HG02759 (cell line): Measurements from ENCODE around the gene ACTG1.

Source experiments
- ATAC-seq: cut with Tn5 transposase; IDR thresholded peaks from one replicate; pipeline ENCODE4 v1.9.1; 2021; ENCODE audit warnings: mild to moderate bottlenecking, moderate library complexity; ENCODE audit not compliant: unreplicated experiment

Gene ACTG1

DNA sequence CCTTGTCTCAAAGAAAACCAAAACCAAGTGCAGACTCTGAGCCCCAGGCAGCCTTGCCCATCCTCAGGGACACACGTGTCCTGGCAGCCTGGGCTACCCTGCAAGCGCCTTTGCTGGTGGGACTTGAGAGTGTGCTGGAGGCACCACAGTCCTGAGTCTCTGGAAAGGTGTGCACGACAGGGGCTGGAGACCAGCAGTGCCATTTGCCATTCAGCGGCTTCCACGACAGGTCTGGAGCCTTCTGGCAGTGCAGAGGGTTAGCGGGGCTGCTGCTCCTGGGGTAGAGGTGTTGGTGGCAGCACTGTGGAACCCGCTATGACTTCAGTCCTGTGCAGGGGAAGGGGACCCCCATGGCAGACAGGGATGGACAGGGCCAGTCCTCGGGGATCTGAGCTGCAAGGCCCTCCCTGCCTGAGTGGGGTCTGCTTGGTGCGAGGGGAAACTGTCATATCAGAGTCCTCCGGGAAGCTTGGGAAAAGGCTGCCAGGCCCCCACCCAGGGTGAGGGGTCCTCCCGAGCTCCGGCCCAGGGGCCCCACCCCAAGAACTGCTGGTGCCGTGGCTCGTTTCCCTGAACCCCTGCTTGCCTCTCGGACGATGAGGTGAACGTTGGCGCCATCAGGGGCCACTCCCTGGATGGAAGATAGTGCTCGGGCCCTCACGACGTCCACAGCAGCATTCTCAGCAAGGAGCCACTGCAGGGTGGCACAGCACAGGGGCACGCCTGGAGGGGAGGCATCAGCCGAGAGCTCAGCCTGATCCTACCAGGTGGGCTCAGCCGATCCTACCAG, 32.8 kb upstream of the ACTG1 start:
- no peak for ATAC-seq

DNA sequence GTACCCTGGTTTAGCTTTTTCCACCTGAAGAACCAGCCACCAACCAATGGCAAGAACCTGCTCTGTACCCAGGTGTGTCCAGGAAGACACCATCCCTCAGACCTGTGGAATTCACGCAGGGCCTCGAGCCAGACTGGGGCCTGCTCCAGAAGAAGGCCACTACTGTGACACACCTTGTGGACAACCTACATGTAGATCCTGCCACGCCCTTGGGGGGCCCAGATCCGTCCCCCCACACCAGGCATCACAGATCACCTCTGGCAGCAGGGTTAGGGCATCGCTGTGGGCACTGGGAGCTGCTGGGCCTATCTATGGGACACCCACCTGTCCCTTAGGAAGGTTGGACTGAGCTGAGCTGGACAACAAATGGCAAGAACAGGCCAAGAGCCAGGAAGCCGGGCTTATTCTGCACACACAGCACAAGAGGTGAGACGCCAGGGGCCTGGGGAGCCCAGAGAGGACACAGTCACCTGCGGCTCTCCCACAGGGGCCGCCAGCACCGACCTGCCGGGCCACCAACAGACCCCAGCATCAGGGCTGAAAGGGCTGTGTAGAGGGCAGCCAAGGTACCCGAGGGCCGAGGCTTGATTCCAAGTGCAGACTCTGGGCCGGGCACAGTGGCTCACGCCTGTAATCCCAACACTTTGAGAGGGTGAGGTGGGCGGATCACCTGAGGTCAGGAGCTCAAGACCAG, 31.8 kb upstream of the ACTG1 start:
- ATAC-seq, result no peak

GRCh38 chr17:81543756-81544155, 31.2 kb upstream of the ACTG1 start:
- no peak for ATAC-seq

DNA sequence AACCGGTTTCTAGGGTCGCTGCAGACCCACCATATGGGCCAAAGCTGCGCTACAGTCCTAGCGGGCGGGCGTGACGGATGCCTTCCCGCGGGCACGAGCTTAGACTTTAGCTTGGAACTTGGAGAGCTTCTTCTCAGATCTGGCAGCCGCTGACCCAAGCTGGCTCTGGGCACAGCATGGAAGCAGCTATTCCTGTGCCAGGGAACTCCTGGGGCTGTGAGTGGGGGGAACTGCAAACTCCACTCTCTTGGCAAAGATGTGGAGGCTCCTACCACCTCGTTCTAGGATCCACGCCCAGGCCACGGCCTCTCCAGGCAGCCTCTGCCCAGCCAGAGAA, 30.7 kb upstream of the ACTG1 start:
- no peak for ATAC-seq

DNA sequence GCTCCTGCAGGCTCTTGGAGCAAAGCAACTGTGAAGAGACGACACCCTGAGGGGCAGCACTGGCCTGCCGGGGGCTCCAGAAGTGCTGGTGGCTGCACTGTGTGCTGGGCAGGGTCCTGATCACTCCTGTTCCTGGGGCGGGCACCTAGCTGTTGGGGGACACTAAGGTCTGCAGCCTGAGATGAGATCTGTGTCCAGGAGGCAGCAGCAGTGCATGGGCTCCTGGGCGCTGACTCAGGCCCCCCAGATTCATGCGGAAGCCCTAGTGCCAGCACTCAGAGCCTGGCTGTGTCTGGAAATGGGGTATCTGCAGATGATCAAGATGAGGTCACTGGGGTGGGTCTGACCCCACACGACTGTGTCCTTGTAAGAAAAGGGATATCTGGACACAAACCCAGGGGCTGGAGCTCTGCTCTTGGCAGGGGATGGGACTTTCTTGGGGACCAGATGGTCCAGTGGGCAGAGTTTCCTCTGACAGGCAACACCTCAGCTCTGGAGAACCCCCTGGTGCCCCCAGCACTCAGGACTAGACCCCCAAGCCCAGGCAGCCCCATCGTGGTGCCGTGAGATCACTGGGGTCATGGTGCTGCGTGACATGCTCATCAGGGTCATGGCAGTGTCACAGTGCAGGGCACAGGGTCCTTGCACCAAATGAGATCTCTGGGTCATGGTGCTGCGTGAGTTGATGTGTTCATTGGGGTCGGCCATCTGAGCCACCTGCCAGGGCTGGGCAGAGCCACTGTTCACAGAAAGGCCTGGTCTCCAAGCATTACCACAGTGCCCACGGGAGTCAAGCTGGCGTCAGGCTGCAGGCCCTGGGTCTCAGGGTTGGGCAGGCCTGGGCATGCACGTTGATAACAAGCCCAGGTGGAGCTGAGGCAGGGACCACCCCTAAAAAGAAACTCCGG, 30.1 kb upstream of the ACTG1 start:
- ATAC-seq, result no peak

- no peak for ATAC-seq
Measured at GRCh38 chr17:81541123-81541522, 28.5 kb upstream of the ACTG1 start.

- no peak for ATAC-seq
Measured at GRCh38 chr17:81540676-81541027, 28.1 kb upstream of the ACTG1 start.

- no peak for ATAC-seq
Measured at GRCh38 chr17:81539961-81540675, 27.5 kb upstream of the ACTG1 start.

- ATAC-seq, result no peak
Measured at GRCh38 chr17:81539571-81539900, 26.9 kb upstream of the ACTG1 start.

GRCh38 chr17:81538651-81539570, 26.3 kb upstream of the ACTG1 start:
- no peak for ATAC-seq

- no peak for ATAC-seq
Measured at GRCh38 chr17:81537856-81538555, 25.4 kb upstream of the ACTG1 start.

- no peak for ATAC-seq
Measured at GRCh38 chr17:81537343-81537855, 24.8 kb upstream of the ACTG1 start.

DNA sequence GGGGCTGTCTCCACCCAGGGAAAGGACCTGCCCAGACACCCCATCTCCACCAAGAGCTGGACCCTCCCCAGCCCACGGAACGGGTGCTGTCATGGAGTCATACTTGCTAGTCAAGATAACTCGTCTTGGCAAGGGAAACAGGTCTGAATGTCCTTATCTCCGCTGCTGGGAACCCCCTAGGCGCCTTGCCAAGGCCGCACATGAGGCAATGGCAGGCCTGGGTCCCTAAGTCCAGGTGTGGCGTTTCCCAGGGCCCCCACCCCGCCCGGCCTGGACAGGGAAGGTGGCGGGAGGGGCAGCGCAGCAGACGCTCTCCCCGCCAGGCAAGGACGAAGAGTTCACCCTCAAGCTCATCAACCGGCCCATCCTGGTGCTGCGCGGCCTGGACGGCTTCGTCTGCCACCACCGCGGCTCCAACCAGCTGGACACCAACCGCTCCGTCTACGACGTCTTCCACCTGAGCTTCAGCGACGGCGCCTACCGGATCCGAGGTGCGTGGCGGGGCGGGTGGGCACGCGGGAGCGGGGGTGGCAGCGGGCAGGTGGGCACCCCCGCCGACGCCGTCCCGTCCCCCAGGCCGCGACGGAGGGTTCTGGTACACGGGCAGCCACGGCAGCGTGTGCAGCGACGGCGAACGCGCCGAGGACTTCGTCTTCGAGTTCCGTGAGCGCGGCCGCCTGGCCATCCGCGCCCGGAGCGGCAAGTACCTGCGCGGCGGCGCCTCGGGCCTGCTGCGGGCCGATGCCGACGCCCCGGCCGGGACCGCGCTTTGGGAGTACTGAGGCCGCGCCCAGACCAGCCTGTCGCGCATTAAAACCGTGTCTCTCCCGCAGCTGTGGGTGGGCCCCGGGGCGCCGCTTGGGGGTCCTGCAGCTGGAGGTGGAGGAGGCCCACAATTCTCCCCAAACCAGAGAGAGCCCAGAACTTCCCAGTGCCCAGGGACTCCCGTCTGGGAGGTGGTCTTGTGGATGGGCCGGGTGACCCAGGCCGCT, 24.0 kb upstream of the ACTG1 start:
- no peak for ATAC-seq

DNA sequence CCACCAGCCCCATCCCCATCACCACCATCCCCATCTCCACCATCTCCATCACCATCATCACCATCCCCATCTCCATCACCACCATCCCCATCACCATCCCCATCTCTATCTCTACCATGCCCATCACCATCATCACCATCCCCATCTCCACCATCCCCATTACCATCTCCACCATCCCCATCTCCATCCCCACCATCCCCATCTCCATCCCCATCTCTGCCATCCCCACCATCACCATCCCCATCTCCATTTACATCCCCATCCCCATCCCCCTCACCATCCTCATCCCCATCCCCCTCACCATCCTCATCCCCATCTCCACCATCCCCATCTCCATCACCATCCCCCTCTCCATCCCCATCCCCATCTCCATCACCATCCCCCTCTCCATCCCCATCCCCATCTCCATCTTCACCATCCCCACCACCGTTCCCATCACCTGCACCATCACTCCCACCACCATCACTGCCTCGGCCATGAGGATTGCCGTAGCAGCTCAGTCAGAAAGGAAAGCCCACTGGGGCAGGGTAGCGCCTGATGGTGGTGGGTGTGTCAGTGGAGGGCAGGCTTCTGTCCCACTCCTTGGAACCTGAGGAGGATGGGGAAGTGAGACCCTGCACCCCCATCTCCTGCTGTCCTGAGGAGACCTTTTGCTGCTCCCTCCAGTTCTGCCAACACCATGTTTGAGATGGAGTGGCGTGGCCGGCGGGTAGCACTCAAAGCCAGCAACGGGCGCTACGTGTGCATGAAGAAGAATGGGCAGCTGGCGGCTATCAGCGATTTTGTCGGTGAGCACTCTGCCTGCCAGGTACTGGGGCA, 23.1 kb upstream of the ACTG1 start:
- ATAC-seq, result no peak

- no peak for ATAC-seq
Measured at GRCh38 chr17:81535007-81535328, 22.4 kb upstream of the ACTG1 start.

DNA sequence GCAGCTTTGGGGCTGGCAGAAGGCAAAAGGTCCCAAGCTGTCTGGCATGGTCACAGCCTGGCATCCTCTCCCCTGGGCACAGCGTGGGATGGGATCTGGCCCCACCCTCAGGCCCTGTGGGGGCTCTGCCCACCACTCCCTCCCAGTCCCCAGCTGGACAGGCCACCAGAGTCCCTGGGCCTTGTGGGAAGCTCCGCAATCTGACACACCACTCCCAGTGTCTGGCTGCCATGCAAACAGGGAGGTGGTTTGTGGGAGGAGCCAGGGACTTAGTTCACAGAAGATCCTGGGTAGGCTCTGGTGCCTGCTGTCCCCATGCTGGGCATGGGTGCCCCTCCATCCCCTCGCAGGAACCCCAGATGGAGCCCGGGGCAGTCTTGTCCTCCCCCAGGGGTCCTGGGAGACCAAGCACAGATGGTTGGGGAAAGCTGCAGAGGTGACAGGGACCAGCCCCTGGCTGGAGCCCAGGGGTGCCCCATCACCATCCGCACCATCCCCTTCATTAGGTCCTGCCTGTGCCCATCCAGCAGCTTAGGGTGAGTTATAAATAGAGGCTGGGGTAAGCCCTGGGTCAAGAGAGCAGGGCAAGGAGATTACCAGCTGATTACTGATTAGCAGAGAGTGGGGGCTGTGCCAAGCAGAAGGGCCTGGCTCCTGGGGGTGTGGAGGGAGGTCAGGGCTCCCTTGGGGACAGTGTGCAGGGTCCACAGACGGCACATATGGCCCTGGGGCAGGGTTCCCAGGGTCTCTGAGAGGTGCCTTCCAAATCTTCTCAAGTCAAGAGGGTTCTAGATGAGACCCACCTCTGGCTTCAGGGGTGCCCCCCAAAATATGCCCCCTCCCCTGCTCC, 21.8 kb upstream of the ACTG1 start:
- no peak for ATAC-seq
